ENCODE data around the gene KAZN.

Gene KAZN

GRCh38 chr1:14647777-14648176, 49.3 kb downstream of the KAZN start:
- no peak for DNase-seq (ENCODE audit: low read depth in 2 of 2)

- no peak for DNase-seq (ENCODE audit: low read depth in 2 of 2)
Observed at GRCh38 chr1:14648391-14648790, 49.9 kb downstream of the KAZN start.

- DNase-seq (ENCODE audit: low read depth in 2 of 2): no peak
Observed at GRCh38 chr1:14648896-14649855, 50.7 kb downstream of the KAZN start.

- no peak for DNase-seq (ENCODE audit: low read depth in 2 of 2)
Observed at GRCh38 chr1:14649976-14650375, 51.5 kb downstream of the KAZN start.

GRCh38 chr1:14650951-14651350, 52.5 kb downstream of the KAZN start:
- DNase-seq (ENCODE audit: low read depth in 2 of 2): no peak

- DNase-seq (ENCODE audit: low read depth in 2 of 2): no peak
Observed at GRCh38 chr1:14652840-14653239, 54.4 kb downstream of the KAZN start.

GRCh38 chr1:14653461-14653960, 55.0 kb downstream of the KAZN start:
- DNase-seq (ENCODE audit: low read depth in 2 of 2): no peak

- DNase-seq (ENCODE audit: low read depth in 2 of 2): no peak
Observed at GRCh38 chr1:14654554-14654953, 56.1 kb downstream of the KAZN start.

- no peak for DNase-seq (ENCODE audit: low read depth in 2 of 2)
Observed at GRCh38 chr1:14655385-14655784, 56.9 kb downstream of the KAZN start.

GRCh38 chr1:14656384-14656937, 58.0 kb downstream of the KAZN start:
- no peak for DNase-seq (ENCODE audit: low read depth in 2 of 2)

GRCh38 chr1:14658642-14659041, 60.2 kb downstream of the KAZN start:
- DNase-seq (ENCODE audit: low read depth in 2 of 2): no peak

GRCh38 chr1:14659913-14660312, 61.4 kb downstream of the KAZN start:
- DNase-seq (ENCODE audit: low read depth in 2 of 2): no peak

GRCh38 chr1:14660801-14661200, 62.3 kb downstream of the KAZN start:
- DNase-seq (ENCODE audit: low read depth in 2 of 2): no peak

- no peak for DNase-seq (ENCODE audit: low read depth in 2 of 2)
Observed at GRCh38 chr1:14661222-14661621, 62.7 kb downstream of the KAZN start.

GRCh38 chr1:14662116-14662515, 63.6 kb downstream of the KAZN start:
- DNase-seq (ENCODE audit: low read depth in 2 of 2): no peak

GRCh38 chr1:14663773-14664172, 65.3 kb downstream of the KAZN start:
- no peak for DNase-seq (ENCODE audit: low read depth in 2 of 2)

GRCh38 chr1:14666373-14666772, 67.9 kb downstream of the KAZN start:
- no peak for DNase-seq (ENCODE audit: low read depth in 2 of 2)

GRCh38 chr1:14666962-14667650, 68.6 kb downstream of the KAZN start:
- no peak for DNase-seq (ENCODE audit: low read depth in 2 of 2)

GRCh38 chr1:14667651-14667984, 69.1 kb downstream of the KAZN start:
- no peak for DNase-seq (ENCODE audit: low read depth in 2 of 2)

GRCh38 chr1:14668538-14668937, 70.1 kb downstream of the KAZN start:
- no peak for DNase-seq (ENCODE audit: low read depth in 2 of 2)

- DNase-seq (ENCODE audit: low read depth in 2 of 2): no peak
Observed at GRCh38 chr1:14672005-14672404, 73.5 kb downstream of the KAZN start.

GRCh38 chr1:14674030-14674429, 75.5 kb downstream of the KAZN start:
- DNase-seq (ENCODE audit: low read depth in 2 of 2): no peak

GRCh38 chr1:14676400-14676799, 77.9 kb downstream of the KAZN start:
- DNase-seq (ENCODE audit: low read depth in 2 of 2): no peak

All from stimulated activated CD4-positive, alpha-beta T cell treated with anti-CD3 and anti-CD28 coated beads, Interleukin-15, amount 100 ng/mL, for 48 hours (primary cell).